H9 (cell line): ENCODE data around the gene MAPK8IP3. TPM values are rescaled to one million over a fixed set of nuclear protein-coding genes. Genes with fewer than 3 reads are reported as not detected.

Experiments used
- DNase-seq: peaks from one replicate; pipeline ENCODE4 v3.0.0-alpha.2; 2017
- H2AFZ ChIP-seq: one replicate; pipeline ENCODE4 v1.6.1; 2013; ENCODE audit warnings: mild to moderate bottlenecking, low read length, control low read depth, moderate library complexity
- H2AK5ac ChIP-seq: 2 replicates; pipeline ENCODE4 v1.6.1; 2013; ENCODE audit warnings: low read length, control low read depth, mixed read lengths; ENCODE audit not compliant: insufficient read length
- H2BK120ac ChIP-seq: one replicate; pipeline ENCODE4 v1.6.1; 2013; ENCODE audit warnings: low read depth, mild to moderate bottlenecking, low read length, control low read depth, inconsistent platforms; ENCODE audit not compliant: poor library complexity, severe bottlenecking
- H2BK12ac ChIP-seq: 2 replicates; pipeline ENCODE4 v1.6.1; 2013; ENCODE audit warnings: low read length, control low read depth, mixed read lengths, low read depth; ENCODE audit not compliant: insufficient read length
- H2BK15ac ChIP-seq: 2 replicates; pipeline ENCODE4 v1.6.1; 2013; ENCODE audit warnings: low read depth, low read length, control low read depth
- H2BK20ac ChIP-seq: one replicate; pipeline ENCODE4 v1.6.1; 2013; ENCODE audit warnings: low read depth, mild to moderate bottlenecking, low read length, control low read depth, inconsistent platforms; ENCODE audit not compliant: poor library complexity, severe bottlenecking
- H2BK5ac ChIP-seq: 2 replicates; pipeline ENCODE4 v1.6.1; 2013; ENCODE audit warnings: low read length, control low read depth, mixed read lengths; ENCODE audit not compliant: insufficient read length
- H3K14ac ChIP-seq: 2 replicates; pipeline ENCODE4 v1.6.1; 2013; ENCODE audit warnings: low read length, control low read depth; ENCODE audit not compliant: insufficient read depth
- H3K18ac ChIP-seq: 2 replicates; pipeline ENCODE4 v1.6.1; 2013; ENCODE audit warnings: low read depth, mild to moderate bottlenecking, mixed read lengths, low read length, control low read depth; ENCODE audit not compliant: insufficient read length
- H3K23ac ChIP-seq: 2 replicates; pipeline ENCODE4 v1.6.1; 2013; ENCODE audit warnings: low read length, control low read depth, mixed read lengths, low read depth; ENCODE audit not compliant: insufficient read length
- H3K23me2 ChIP-seq: 2 replicates; pipeline ENCODE4 v1.6.1; 2013; ENCODE audit warnings: low read depth, mild to moderate bottlenecking, mixed read lengths, low read length, control low read depth; ENCODE audit not compliant: insufficient read length, poor library complexity, severe bottlenecking
- H3K27ac ChIP-seq: 2 replicates; pipeline ENCODE4 v1.5.1; 2013; ENCODE audit warnings: low read length, control low read depth, mixed read lengths, low read depth; ENCODE audit not compliant: insufficient read length
- H3K27me3 ChIP-seq: 2 replicates; pipeline ENCODE4 v1.6.1; 2013; ENCODE audit warnings: low read length, control low read depth, inconsistent platforms; ENCODE audit not compliant: insufficient read depth
- H3K4ac ChIP-seq: 2 replicates; pipeline ENCODE4 v1.6.1; 2013; ENCODE audit warnings: low read depth, mild to moderate bottlenecking, control low read depth, inconsistent platforms, low read length, moderate library complexity
- H3K4me1 ChIP-seq: 2 replicates; pipeline ENCODE4 v1.6.1; 2013; ENCODE audit warnings: low read length, control low read depth, inconsistent platforms; ENCODE audit not compliant: insufficient read depth
- H3K4me2 ChIP-seq: 2 replicates; pipeline ENCODE4 v1.6.1; 2013; ENCODE audit warnings: low read length, control low read depth, mixed read lengths; ENCODE audit not compliant: insufficient read length, insufficient read depth
- H3K56ac ChIP-seq: 2 replicates; pipeline ENCODE4 v1.6.1; 2013; ENCODE audit warnings: low read depth, mild to moderate bottlenecking, mixed read lengths, low read length, control low read depth; ENCODE audit not compliant: insufficient read length
- H3K79me1 ChIP-seq: 2 replicates; pipeline ENCODE4 v1.6.1; 2013; ENCODE audit warnings: low read depth, mild to moderate bottlenecking, moderate library complexity, low read length, control low read depth, inconsistent platforms; ENCODE audit not compliant: insufficient read depth, poor library complexity, severe bottlenecking
- H3K79me2 ChIP-seq: 2 replicates; pipeline ENCODE4 v1.6.1; 2013; ENCODE audit warnings: low read length, control low read depth, inconsistent platforms; ENCODE audit not compliant: insufficient read depth
- H3K9ac ChIP-seq: 2 replicates; pipeline ENCODE4 v1.6.1; 2013; ENCODE audit warnings: low read length, control low read depth, mixed read lengths; ENCODE audit not compliant: insufficient read length; ENCODE audit errors: extremely low read depth
- H3K9me3 ChIP-seq: one replicate; pipeline ENCODE4 v1.6.1; 2013; ENCODE audit warnings: low read depth, low read length, inconsistent platforms; ENCODE audit not compliant: control insufficient read depth
- H3T11ph ChIP-seq: one replicate; pipeline ENCODE4 v1.6.1; 2013; ENCODE audit warnings: mild to moderate bottlenecking, low read length, control low read depth, inconsistent platforms
- H4K20me1 ChIP-seq: one replicate; pipeline ENCODE4 v1.6.1; 2013; ENCODE audit not compliant: control insufficient read depth, insufficient read length, insufficient read depth
- H4K5ac ChIP-seq: 2 replicates; pipeline ENCODE4 v1.6.1; 2013; ENCODE audit warnings: low read depth, mild to moderate bottlenecking, mixed read lengths, low read length, control low read depth; ENCODE audit not compliant: insufficient read length
- H4K8ac ChIP-seq: replicated peaks from 2 replicates; pipeline ENCODE4 v1.6.1; 2013; ENCODE audit warnings: low read length, control low read depth, mixed read lengths, low read depth; ENCODE audit not compliant: insufficient read length
- H4K91ac ChIP-seq: 2 replicates; pipeline ENCODE4 v1.6.1; 2013; ENCODE audit warnings: low read depth, mild to moderate bottlenecking, moderate library complexity, mixed read lengths, low read length, control low read depth; ENCODE audit not compliant: insufficient read length
- H3K27ac Mint-ChIP-seq, 3 experiments: 2 replicates in 2 of 3; 3 replicates in 1 of 3; pipeline ENCODE4 v1.8.0; 2020 to 2021; ENCODE audit warnings: mixed read lengths in 3 of 3, mild to moderate bottlenecking in 1 of 3, moderate library complexity in 1 of 3
- H3K27me3 Mint-ChIP-seq: 2 replicates; pipeline ENCODE4 v1.8.0; 2021; ENCODE audit warnings: low read depth, mild to moderate bottlenecking, moderate library complexity, mixed read lengths
- H3K36me3 Mint-ChIP-seq, 3 experiments: 2 replicates in 2 of 3; 3 replicates in 1 of 3; pipeline ENCODE4 v1.8.0; 2020 to 2021; ENCODE audit warnings: low read depth in 3 of 3, mixed read lengths in 3 of 3; ENCODE audit not compliant: insufficient read depth in 1 of 3
- H3K4me1 Mint-ChIP-seq, 2 experiments: 2 replicates each; pipeline ENCODE4 v1.8.0; 2020; ENCODE audit warnings: mixed read lengths in 2 of 2
- H3K4me3 Mint-ChIP-seq, 2 experiments: 2 replicates in 1 of 2; 3 replicates in 1 of 2; pipeline ENCODE4 v1.8.0; 2020 to 2021; ENCODE audit warnings: mild to moderate bottlenecking in 2 of 2, mixed read lengths in 2 of 2, moderate library complexity in 1 of 2
- H3K9me3 Mint-ChIP-seq, 2 experiments: 2 replicates in 1 of 2; 3 replicates in 1 of 2; pipeline ENCODE4 v1.8.0; 2020; ENCODE audit warnings: mild to moderate bottlenecking in 2 of 2, mixed read lengths in 2 of 2, moderate library complexity in 1 of 2
- CTCF ChIP-seq: fragments of 200-600 bp; sonication (generic); conservative IDR thresholded peaks from 3 replicates; pipeline ENCODE4 v1.8.0; 2021; ENCODE audit warnings: antibody characterized with exemption, mild to moderate bottlenecking
- WGBS: extraction: QIAGEN DNeasy Blood & Tissue Kit; methylation state at CpG from one replicate; pipeline ENCODE4 v1.1.7; 2013; ENCODE audit warnings: missing lambda C conversion rate, low lambda C conversion rate, mixed read lengths; ENCODE audit not compliant: insufficient read length; ENCODE audit errors: extremely low coverage; 5-methylcytosine and 5-hydroxymethylcytosine counted together
- total RNA-seq: library from RNA; stranded (reverse); gene quantifications from 2 replicates; pipeline ENCODE4 v1.2.1, GENCODE V29; 2021

MAPK8IP3 gene
- total RNA-seq, 1 experiment from 2014 or later = 51.3 TPM

- no peak overlapping the region for H2BK12ac ChIP-seq
- H2AFZ ChIP-seq = no peak overlapping the region
- no peak overlapping the region for H3K18ac ChIP-seq
- no peak overlapping the region for H4K91ac ChIP-seq
- no peak overlapping the region for H4K8ac ChIP-seq
- H3K27ac Mint-ChIP-seq = no peak overlapping the region; a peak in 1 of 7 replicates
- no peak overlapping the region for H3K4me3 Mint-ChIP-seq
- H3K9me3 ChIP-seq = no peaks in the 10 kb centered on the region
- no peak overlapping the region for H2BK20ac ChIP-seq
- H2BK120ac ChIP-seq = no peak overlapping the region
- no peak for TF ChIP-seq CTCF
- DNase-seq = no peak
- no peaks in the 10 kb centered on the region for H3K79me1 ChIP-seq
- no peak overlapping the region for H3K56ac ChIP-seq
- no peaks in the 10 kb centered on the region for H4K20me1 ChIP-seq
- H3K9me3 Mint-ChIP-seq = peaks cover 2 to 4% of the 10 kb centered on the region in 2 experiments; a peak in 2 of 5 replicates
- no peaks in the 10 kb centered on the region for H3K4me1 ChIP-seq
- no peaks in the 10 kb centered on the region for H3K79me2 ChIP-seq
- H3K4me2 ChIP-seq = no peak overlapping the region
- no peak overlapping the region for H3K4ac ChIP-seq
- H3K23me2 ChIP-seq = no peaks in the 10 kb centered on the region
- H3K27me3 ChIP-seq = no peaks in the 10 kb centered on the region
- no peak overlapping the region for H3K9ac ChIP-seq
- no peak overlapping the region for H2BK15ac ChIP-seq
- WGBS = no CpG with 5 or more reads among the region's 16 CpGs
- no peak overlapping the region for H2AK5ac ChIP-seq
- H4K5ac ChIP-seq = no peak overlapping the region
- no peak overlapping the region for H3K14ac ChIP-seq
- no peak overlapping the region for H2BK5ac ChIP-seq
- peaks cover 0 to 3% of the 10 kb centered on the region in 2 experiments; a peak in 2 of 4 replicates for H3K4me1 Mint-ChIP-seq
- H3T11ph ChIP-seq = no peak overlapping the region
- no peak overlapping the region for H3K23ac ChIP-seq
- no peaks in the 10 kb centered on the region for H3K27me3 Mint-ChIP-seq
- peaks cover 16 to 40% (median 17%) of the 10 kb centered on the region in 3 experiments for H3K36me3 Mint-ChIP-seq
- H3K27ac ChIP-seq = no peak overlapping the region
Observed at GRCh38 chr16:1810106-1810505, 104.1 kb downstream of the MAPK8IP3 start.
